ENCODE results near the gene C7orf33.
"Not testable (repeated sequence)": the region's sequence is repeated elsewhere in the genome, so short reads cannot be mapped to it uniquely, and the experiment has no call there.

Gene C7orf33

GRCh38 chr7:148590471-148590870 is at the start of gene C7orf33:
Gene C7orf33, plus strand, starts transcription at chr7:148590766. Its CDS starts 160 bp downstream, at chr7:148590926.
- DNase-seq (ENCODE audit: low spot score): no peak

- no peak for DNase-seq (ENCODE audit: low spot score)
Observed at GRCh38 chr7:148541891-148542504, 48.6 kb upstream of the C7orf33 start.

GRCh38 chr7:148543302-148543701 is 47.3 kb upstream of the C7orf33 start:
- no peak for DNase-seq (ENCODE audit: low spot score)

GRCh38 chr7:148545172-148545571 is 45.4 kb upstream of the C7orf33 start:
- no peak for DNase-seq (ENCODE audit: low spot score)

- DNase-seq (ENCODE audit: low spot score): no peak
Observed at GRCh38 chr7:148545932-148546331, 44.6 kb upstream of the C7orf33 start.

GRCh38 chr7:148546857-148547256 is 43.7 kb upstream of the C7orf33 start:
- no peak for DNase-seq (ENCODE audit: low spot score)

GRCh38 chr7:148547951-148548350 is 42.6 kb upstream of the C7orf33 start:
- DNase-seq (ENCODE audit: low spot score): peak; percentile 17

- no peak for DNase-seq (ENCODE audit: low spot score)
Observed at GRCh38 chr7:148553979-148554378, 36.6 kb upstream of the C7orf33 start.

- DNase-seq (ENCODE audit: low spot score): no peak
Observed at GRCh38 chr7:148556892-148557291, 33.7 kb upstream of the C7orf33 start.

- DNase-seq (ENCODE audit: low spot score): no peak
Observed at GRCh38 chr7:148558914-148559313, 31.7 kb upstream of the C7orf33 start.

- DNase-seq (ENCODE audit: low spot score): no peak
Observed at GRCh38 chr7:148561099-148561498, 29.5 kb upstream of the C7orf33 start.

GRCh38 chr7:148563583-148564274 is 26.8 kb upstream of the C7orf33 start:
- no peak for DNase-seq (ENCODE audit: low spot score)

- DNase-seq (ENCODE audit: low spot score): peak; percentile 56
Observed at GRCh38 chr7:148564275-148564951, 26.2 kb upstream of the C7orf33 start.

GRCh38 chr7:148566736-148567135 is 23.8 kb upstream of the C7orf33 start:
- peak; percentile 36 for DNase-seq (ENCODE audit: low spot score)

GRCh38 chr7:148567524-148567923 is 23.0 kb upstream of the C7orf33 start:
- DNase-seq (ENCODE audit: low spot score): no peak

GRCh38 chr7:148570510-148570909 is 20.1 kb upstream of the C7orf33 start:
- no peak for DNase-seq (ENCODE audit: low spot score)

GRCh38 chr7:148570973-148571372 is 19.6 kb upstream of the C7orf33 start:
- not testable (repeated sequence) for DNase-seq (ENCODE audit: low spot score)

- DNase-seq (ENCODE audit: low spot score): no peak
Observed at GRCh38 chr7:148571381-148571780, 19.2 kb upstream of the C7orf33 start.

- no peak for DNase-seq (ENCODE audit: low spot score)
Observed at GRCh38 chr7:148572067-148572522, 18.5 kb upstream of the C7orf33 start.

- DNase-seq (ENCODE audit: low spot score): not testable (repeated sequence)
Observed at GRCh38 chr7:148573581-148573980, 17.0 kb upstream of the C7orf33 start.

GRCh38 chr7:148575640-148576411 is 14.7 kb upstream of the C7orf33 start:
- peak; percentile 59 for DNase-seq (ENCODE audit: low spot score)

- no peak for DNase-seq (ENCODE audit: low spot score)
Observed at GRCh38 chr7:148579366-148579765, 11.2 kb upstream of the C7orf33 start.
